ENCODE data around the gene GEMIN4.
A peak's percentile ranks its signal among the peaks of the same experiment; 100 is the strongest.

Gene GEMIN4

GRCh38 chr17:732902-733720 lies 19.0 kb downstream of the GEMIN4 start:
- H3K4me1 Mint-ChIP-seq = peaks cover 32% of the 10 kb centered on the region
- H3K9me3 Mint-ChIP-seq = no peaks in the 10 kb centered on the region
- peak overlapping the region; percentile 92 to 98 for H3K4me3 Mint-ChIP-seq
- peak overlapping the region; percentile 94 to 96 for H3K27ac Mint-ChIP-seq
- no peaks in the 10 kb centered on the region for H3K27me3 Mint-ChIP-seq
- peak; percentile 30 to 43 for DNase-seq
- peak; percentile 59 for ATAC-seq

DNA sequence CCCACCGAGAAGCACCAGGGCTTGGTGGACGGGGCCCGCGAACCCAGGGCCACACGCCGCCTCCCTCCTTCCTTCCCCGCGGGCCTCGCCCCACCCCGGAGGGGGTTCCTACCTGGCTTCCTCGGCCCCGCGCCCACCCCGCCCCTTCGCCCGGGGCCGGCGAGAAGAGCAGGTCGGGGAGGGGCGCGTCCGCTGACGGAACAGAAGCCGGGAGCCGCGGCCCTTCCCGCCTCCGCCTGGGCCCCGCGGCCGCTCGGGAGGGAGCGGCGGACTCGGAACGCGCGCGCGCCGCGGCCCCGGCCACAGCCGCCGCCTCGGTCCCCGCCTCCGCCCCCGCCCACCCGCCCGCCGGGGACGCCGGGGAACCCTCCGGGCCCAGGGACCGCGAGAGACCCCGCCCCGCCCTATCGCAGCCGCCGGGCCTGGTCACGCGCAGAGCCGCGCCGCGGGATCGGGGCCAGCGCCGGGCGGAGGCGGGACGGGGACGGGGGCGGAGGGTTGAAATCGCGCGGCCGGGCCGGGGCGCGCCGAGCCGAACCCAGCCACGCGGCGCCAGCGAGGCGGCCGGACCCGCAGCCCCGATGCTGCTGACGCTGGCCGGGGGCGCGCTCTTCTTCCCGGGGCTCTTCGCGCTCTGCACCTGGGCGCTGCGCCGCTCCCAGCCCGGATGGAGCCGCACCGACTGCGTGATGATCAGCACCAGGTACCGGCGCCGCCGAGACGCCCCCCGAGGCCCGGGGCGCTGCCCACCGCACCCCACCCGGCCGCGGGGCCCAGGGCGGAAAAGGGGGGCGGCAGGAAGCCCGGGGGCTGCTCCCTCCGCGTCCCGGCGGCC lies 19.8 kb downstream of the GEMIN4 start, which contains the start of gene TLCD3A:
TLCD3A (plus strand) TSS at position 530 of the 835 bp plus-strand sequence; CDS start at position 582, 52 bp downstream.
- Mint-ChIP-seq H3K4me3 (peak within 1 kb of the TSS; percentile 92 to 98), H3K9me3 (no peaks in the 10 kb centered on the region), H3K27ac (peak within 1 kb of the TSS; percentile 94 to 96), H3K27me3 (no peaks in the 10 kb centered on the region), H3K4me1 (peaks cover 31% of the 10 kb centered on the region)
- peak; percentile 57 to 59 for DNase-seq
- peak; percentile 83 for ATAC-seq

DNA sequence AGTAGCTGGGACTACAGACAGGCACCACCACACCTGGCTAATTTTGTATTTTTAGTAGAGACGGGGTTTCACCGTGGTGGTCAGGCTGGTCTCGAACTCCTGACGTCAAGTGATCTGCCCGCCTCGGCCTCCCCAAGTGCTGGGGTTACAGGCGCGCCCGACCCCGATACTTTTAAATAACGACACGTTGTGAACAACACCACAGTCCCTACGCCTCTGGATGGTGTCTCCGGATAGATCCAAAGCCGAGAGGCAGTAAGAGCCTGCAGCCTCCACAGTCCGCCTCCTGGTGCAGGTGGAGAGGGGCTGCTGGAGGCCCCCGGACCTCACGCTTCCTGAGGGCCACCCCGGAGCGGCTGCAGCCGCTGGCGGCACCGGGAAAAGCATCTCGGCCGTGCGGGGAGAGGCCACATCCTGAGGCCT lies 20.4 kb downstream of the GEMIN4 start:
- DNase-seq (no peak), ATAC-seq (peak; percentile 42)
- Mint-ChIP-seq H3K4me3 (peak overlapping the region; percentile 79 to 80), H3K9me3 (no peaks in the 10 kb centered on the region), H3K4me1 (peaks cover 31% of the 10 kb centered on the region), H3K27ac (peak overlapping the region in 1 of 2 donors; percentile 91), H3K27me3 (no peaks in the 10 kb centered on the region)

DNA sequence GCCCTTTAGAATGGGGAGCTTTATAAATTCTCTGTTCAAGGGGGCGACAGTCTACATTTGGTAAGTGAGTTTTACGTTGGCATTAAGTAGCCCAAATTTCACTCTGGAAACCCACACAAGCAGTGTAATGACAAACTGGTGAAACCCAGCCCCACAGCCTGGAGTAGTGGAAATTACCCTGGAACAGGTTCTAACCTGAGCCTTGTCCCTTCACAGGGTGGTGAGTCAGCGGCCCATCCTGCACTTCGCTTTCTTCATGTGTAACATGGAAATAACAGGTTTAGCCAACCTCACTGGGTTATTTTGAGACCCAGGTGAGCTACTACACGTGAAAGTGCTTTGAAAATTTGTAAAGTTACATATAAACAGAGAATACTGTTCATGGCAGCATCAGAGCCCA lies 23.2 kb downstream of the GEMIN4 start:
- H3K9me3 Mint-ChIP-seq = no peaks in the 10 kb centered on the region
- H3K4me1 Mint-ChIP-seq = peaks cover 26% of the 10 kb centered on the region
- DNase-seq (no peak), ATAC-seq (no peak)
- no peak overlapping the region for H3K27ac Mint-ChIP-seq
- H3K4me3 Mint-ChIP-seq = no peak overlapping the region
- H3K27me3 Mint-ChIP-seq = no peaks in the 10 kb centered on the region

DNA sequence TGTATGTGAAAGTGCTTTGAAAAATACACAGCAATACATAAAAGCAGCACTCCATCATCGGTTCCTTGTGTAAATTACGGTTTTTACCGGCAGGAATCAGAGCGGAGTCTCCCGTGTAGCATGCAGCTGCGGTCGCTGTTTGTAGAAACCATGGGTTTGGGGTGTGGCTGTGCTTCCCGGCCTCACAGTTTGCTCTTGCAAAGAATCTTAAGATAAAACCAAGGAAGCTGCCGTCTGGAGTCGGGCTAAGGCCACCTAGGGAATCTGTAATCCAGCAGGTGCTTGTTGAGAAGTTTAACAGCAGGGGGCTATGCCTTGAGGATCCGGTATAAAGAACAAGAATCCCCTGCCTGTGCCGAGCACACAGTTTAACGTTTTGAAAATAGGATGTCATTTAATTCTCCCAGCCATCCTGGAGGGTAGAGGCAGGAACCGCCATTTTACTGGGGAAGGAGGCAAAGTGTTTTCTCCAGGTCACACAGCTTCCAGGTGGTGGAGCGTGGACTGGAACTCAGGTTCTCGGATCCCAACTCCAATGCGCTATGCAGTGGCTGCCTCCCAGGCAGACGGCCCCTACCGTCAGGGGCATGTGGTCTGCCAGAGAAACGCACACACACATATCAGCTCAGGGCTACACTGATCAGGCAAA lies 25.7 kb downstream of the GEMIN4 start:
- H3K4me3 Mint-ChIP-seq = no peak overlapping the region
- no peaks in the 10 kb centered on the region for H3K9me3 Mint-ChIP-seq
- peaks cover 10% of the 10 kb centered on the region for H3K4me1 Mint-ChIP-seq
- no peaks in the 10 kb centered on the region for H3K27me3 Mint-ChIP-seq
- DNase-seq (no peak), ATAC-seq (no peak)
- no peak overlapping the region for H3K27ac Mint-ChIP-seq

GRCh38 chr17:725746-726145 lies 26.3 kb downstream of the GEMIN4 start:
- DNase-seq (no peak), ATAC-seq (no peak)
- H3K9me3 Mint-ChIP-seq = no peaks in the 10 kb centered on the region
- peaks cover 6% of the 10 kb centered on the region for H3K4me1 Mint-ChIP-seq
- H3K27me3 Mint-ChIP-seq = no peaks in the 10 kb centered on the region
- H3K27ac Mint-ChIP-seq = no peak overlapping the region
- H3K4me3 Mint-ChIP-seq = no peak overlapping the region

GRCh38 chr17:725084-725483 lies 27.0 kb downstream of the GEMIN4 start:
- no peaks in the 10 kb centered on the region for H3K9me3 Mint-ChIP-seq
- H3K4me1 Mint-ChIP-seq = no peaks in the 10 kb centered on the region
- DNase-seq (no peak), ATAC-seq (no peak)
- no peak overlapping the region for H3K4me3 Mint-ChIP-seq
- H3K27ac Mint-ChIP-seq = no peak overlapping the region
- H3K27me3 Mint-ChIP-seq = no peaks in the 10 kb centered on the region

DNA sequence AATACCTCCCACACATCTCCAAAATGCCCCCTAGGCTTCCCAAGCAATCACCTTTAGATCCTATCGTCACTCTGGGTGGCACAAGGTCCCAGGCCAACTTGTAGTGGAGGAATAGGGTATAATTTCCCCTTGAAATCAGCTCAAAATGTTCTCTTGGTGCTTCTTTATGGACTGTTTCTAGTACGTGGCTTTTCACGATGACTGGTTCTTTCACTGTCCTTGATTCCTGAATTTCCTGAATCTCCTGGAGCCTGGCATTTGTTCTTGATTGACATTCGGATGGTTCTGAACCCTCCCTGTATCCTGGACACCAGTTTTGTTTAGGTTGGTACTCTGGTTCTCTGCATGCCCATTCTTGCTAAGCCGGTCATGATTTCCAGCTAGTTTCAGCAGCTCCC lies 30.5 kb downstream of the GEMIN4 start:
- no peaks in the 10 kb centered on the region for H3K9me3 Mint-ChIP-seq
- no peak overlapping the region for H3K4me3 Mint-ChIP-seq
- H3K27ac Mint-ChIP-seq = no peak overlapping the region
- ATAC-seq (no peak), DNase-seq (no peak)
- no peaks in the 10 kb centered on the region for H3K27me3 Mint-ChIP-seq
- H3K4me1 Mint-ChIP-seq = peaks cover 4% of the 10 kb centered on the region

DNA sequence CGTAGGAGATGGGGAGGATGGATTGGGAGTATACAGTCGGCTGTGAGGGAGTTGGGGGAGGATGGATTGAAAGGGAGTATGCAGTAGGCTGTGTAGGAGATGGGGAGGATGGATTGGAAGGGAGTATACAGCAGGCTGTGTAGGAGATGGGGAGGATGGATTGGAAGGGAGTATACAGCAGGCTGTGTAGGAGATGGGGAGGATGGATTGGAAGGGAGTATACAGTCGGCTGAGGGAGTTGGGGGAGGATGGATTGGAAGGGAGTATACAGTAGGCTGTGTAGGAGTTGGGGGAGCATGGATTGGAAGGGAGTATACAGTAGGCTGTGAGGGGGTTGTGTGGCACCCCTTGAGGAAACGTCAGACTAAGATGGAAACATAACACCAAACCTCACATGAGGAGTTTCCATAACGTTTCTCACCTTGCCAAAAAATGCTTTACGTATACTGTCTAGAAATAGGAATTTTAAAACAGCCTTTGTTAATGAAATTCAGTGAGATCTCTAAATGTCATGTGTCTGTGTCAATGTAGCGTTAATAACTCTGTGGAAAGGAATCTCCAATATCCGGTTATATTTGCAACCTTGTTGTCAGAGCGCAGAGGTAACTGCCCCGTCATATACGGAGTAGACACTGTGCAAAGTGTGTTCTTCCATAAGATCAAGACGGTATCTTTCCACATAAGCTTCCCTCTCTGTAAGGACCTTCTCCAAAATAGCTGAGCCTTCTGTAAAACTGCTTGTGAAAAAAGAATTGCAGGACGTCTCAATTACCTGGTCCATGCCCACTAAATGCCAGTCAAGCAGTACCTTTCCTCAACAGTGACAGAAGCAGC lies 31.1 kb downstream of the GEMIN4 start:
- no peak overlapping the region for H3K4me3 Mint-ChIP-seq
- no peaks in the 10 kb centered on the region for H3K27me3 Mint-ChIP-seq
- ATAC-seq (no peak), DNase-seq (no peak)
- no peak overlapping the region for H3K27ac Mint-ChIP-seq
- no peaks in the 10 kb centered on the region for H3K9me3 Mint-ChIP-seq
- H3K4me1 Mint-ChIP-seq = peaks cover 4% of the 10 kb centered on the region

- DNase-seq = no peak
- Mint-ChIP-seq H3K4me3 (no peak overlapping the region), H3K9me3 (no peaks in the 10 kb centered on the region), H3K27ac (no peak overlapping the region), H3K27me3 (no peaks in the 10 kb centered on the region), H3K4me1 (peaks cover 25% of the 10 kb centered on the region)
- ATAC-seq = no peak
Measured at GRCh38 chr17:718075-718474, 34.0 kb downstream of the GEMIN4 start.

GRCh38 chr17:708132-708531 lies 43.9 kb downstream of the GEMIN4 start:
- DNase-seq (no peak), ATAC-seq (no peak)
- peak overlapping the region in 1 of 2 donors; percentile 4 for H3K27ac Mint-ChIP-seq
- peaks cover 41% of the 10 kb centered on the region for H3K4me1 Mint-ChIP-seq
- no peaks in the 10 kb centered on the region for H3K9me3 Mint-ChIP-seq
- H3K27me3 Mint-ChIP-seq = no peaks in the 10 kb centered on the region
- no peak overlapping the region for H3K4me3 Mint-ChIP-seq

DNA sequence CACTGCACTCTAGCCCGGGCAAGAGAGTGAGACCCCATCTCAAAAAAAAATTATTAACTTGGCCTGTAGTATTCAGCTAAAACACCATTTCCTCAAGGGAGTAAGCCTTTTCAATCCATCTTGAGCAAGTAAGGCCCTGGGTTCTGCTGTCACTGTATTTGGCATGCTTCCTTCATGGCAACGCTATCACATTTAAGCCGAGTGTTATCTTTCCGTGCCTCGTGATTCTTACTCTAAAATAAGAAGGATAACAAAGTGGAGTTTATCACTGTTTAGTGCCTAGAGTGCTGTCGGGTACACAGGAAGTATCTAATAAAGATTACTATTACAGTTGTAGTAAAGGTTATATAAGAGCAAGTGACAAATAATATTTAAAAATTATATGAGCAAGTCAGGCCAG lies 46.2 kb downstream of the GEMIN4 start:
- no peak overlapping the region for H3K4me3 Mint-ChIP-seq
- no peaks in the 10 kb centered on the region for H3K27me3 Mint-ChIP-seq
- no peaks in the 10 kb centered on the region for H3K9me3 Mint-ChIP-seq
- DNase-seq (no peak), ATAC-seq (no peak)
- H3K4me1 Mint-ChIP-seq = peaks cover 30% of the 10 kb centered on the region
- H3K27ac Mint-ChIP-seq = no peak overlapping the region

GRCh38 chr17:705011-705410 lies 47.1 kb downstream of the GEMIN4 start:
- DNase-seq (no peak), ATAC-seq (no peak)
- Mint-ChIP-seq H3K27ac (no peak overlapping the region), H3K4me1 (peaks cover 30% of the 10 kb centered on the region), H3K4me3 (no peak overlapping the region), H3K27me3 (no peaks in the 10 kb centered on the region), H3K9me3 (no peaks in the 10 kb centered on the region)

GRCh38 chr17:704111-704864 lies 47.8 kb downstream of the GEMIN4 start:
- no peaks in the 10 kb centered on the region for H3K27me3 Mint-ChIP-seq
- ATAC-seq = no peak
- no peak for DNase-seq
- H3K4me1 Mint-ChIP-seq = peaks cover 24% of the 10 kb centered on the region
- H3K27ac Mint-ChIP-seq = no peak overlapping the region
- H3K9me3 Mint-ChIP-seq = no peaks in the 10 kb centered on the region
- H3K4me3 Mint-ChIP-seq = no peak overlapping the region

All from stimulated activated naive CD8-positive, alpha-beta T cell treated with anti-CD3 and anti-CD28 coated beads, Interleukin-15, amount 100 ng/mL, for 72 hours (primary cell).